Cardiac muscle cell (in vitro differentiated cells and primary cell): ENCODE data around the gene CD55. TPM values are rescaled to one million over a fixed set of nuclear protein-coding genes. Genes with fewer than 3 reads are reported as not detected.

Experiments used
- DNase-seq, 2 donors: peaks; one replicate each; pipeline versions ENCODE4 v3.0.0 to v3.0.0-alpha.2; 2010 to 2017; ENCODE audit warnings: low read depth in 1 of 2, low spot score in 1 of 2
- H3K27ac ChIP-seq: fragments of 200-600 bp; sonication (generic); 2 replicates; pipeline ENCODE4 v1.5.1; 2016
- H3K27me3 ChIP-seq: fragments of 200-600 bp; sonication (generic); 2 replicates; pipeline ENCODE4 v1.6.0; 2016; ENCODE audit warnings: control low read depth
- H3K36me3 ChIP-seq: fragments of 200-600 bp; sonication (generic); 2 replicates; pipeline ENCODE4 v1.5.1; 2016; ENCODE audit warnings: control low read depth
- H3K4me1 ChIP-seq: fragments of 200-600 bp; sonication (generic); 2 replicates; pipeline ENCODE4 v1.8.1; 2017; ENCODE audit warnings: low read depth, mild to moderate bottlenecking, mixed run types
- H3K4me3 ChIP-seq: fragments of 200-600 bp; sonication (generic); 2 replicates; pipeline ENCODE4 v1.5.1; 2016; ENCODE audit warnings: mild to moderate bottlenecking
- H3K9me3 ChIP-seq: fragments of 200-600 bp; sonication (generic); 2 replicates; pipeline ENCODE4 v1.5.1; 2017; ENCODE audit warnings: low read depth, mild to moderate bottlenecking, control low read depth
- CTCF ChIP-seq: IDR thresholded peaks from 2 replicates; pipeline ENCODE4 v1.5.1; 2012; ENCODE audit warnings: low read depth, mild to moderate bottlenecking, low read length
- polyA plus RNA-seq: library from polyadenylated mRNA; unstranded; fragments of >200 nt; fragmentation: Nextera tagmentation; extraction: Ambion mirVana; gene quantifications from 2 replicates; pipeline ENCODE4 v1.2.1, GENCODE V29; 2016
- total RNA-seq: library from RNA; depleted of rRNA; stranded (reverse); fragments of >200 nt; gene quantifications from 2 replicates; pipeline ENCODE4 v1.2.3, GENCODE V29; 2016

The CD55 gene
- total and polyA plus RNA-seq, 2 experiments from 2014 or later, result 19.4 to 20.3 TPM

- H3K36me3 ChIP-seq, result peaks cover 6% of the 10 kb centered on the region
- no peaks in the 10 kb centered on the region for H3K27me3 ChIP-seq
- no peak for DNase-seq
- no peak overlapping the region for H3K27ac ChIP-seq
- no peak for TF ChIP-seq CTCF
- H3K4me3 ChIP-seq, result no peak overlapping the region
- H3K9me3 ChIP-seq, result no peaks in the 10 kb centered on the region
- no peaks in the 10 kb centered on the region for H3K4me1 ChIP-seq
Measured at GRCh38 chr1:207344221-207344620, 22.7 kb downstream of the CD55 start.

- Histone ChIP-seq H3K27me3 (no peaks in the 10 kb centered on the region), H3K4me1 (no peaks in the 10 kb centered on the region), H3K4me3 (no peak overlapping the region), H3K27ac (no peak overlapping the region), H3K9me3 (no peaks in the 10 kb centered on the region), H3K36me3 (no peaks in the 10 kb centered on the region)
- DNase-seq, result no peak
- TF ChIP-seq CTCF, result no peak
Measured at GRCh38 chr1:207345644-207346477, 24.4 kb downstream of the CD55 start.

GRCh38 chr1:207346513-207346912 lies 25.0 kb downstream of the CD55 start:
- Histone ChIP-seq H3K4me3 (no peak overlapping the region), H3K27ac (no peak overlapping the region), H3K4me1 (no peaks in the 10 kb centered on the region)

GRCh38 chr1:207349979-207350378 lies 28.5 kb downstream of the CD55 start:
- no peaks in the 10 kb centered on the region for H3K4me1 ChIP-seq
- H3K9me3 ChIP-seq, result no peaks in the 10 kb centered on the region
- H3K36me3 ChIP-seq, result no peaks in the 10 kb centered on the region
- no peak for TF ChIP-seq CTCF
- H3K4me3 ChIP-seq, result no peak overlapping the region
- DNase-seq, result no peak
- H3K27ac ChIP-seq, result no peak overlapping the region
- H3K27me3 ChIP-seq, result no peaks in the 10 kb centered on the region

More at GRCh38 chr1:207346513-207346912, 25.0 kb downstream of the CD55 start:
- Histone ChIP-seq H3K36me3 (no peaks in the 10 kb centered on the region), H3K27me3 (no peaks in the 10 kb centered on the region), H3K9me3 (no peaks in the 10 kb centered on the region)
- no peak for TF ChIP-seq CTCF
- no peak for DNase-seq

- Histone ChIP-seq H3K27me3 (no peaks in the 10 kb centered on the region), H3K4me1 (no peaks in the 10 kb centered on the region), H3K4me3 (no peak overlapping the region), H3K9me3 (no peaks in the 10 kb centered on the region), H3K36me3 (no peaks in the 10 kb centered on the region), H3K27ac (no peak overlapping the region)
- no peak for DNase-seq
- TF ChIP-seq CTCF, result no peak
Measured at GRCh38 chr1:207352554-207352953, 31.1 kb downstream of the CD55 start.
